GM19238 (cell line): ENCODE results near the gene PPFIA2.

Source experiments
- DNase-seq: peaks from one replicate; pipeline ENCODE4 v3.0.0; 2011; ENCODE audit warnings: low spot score; ENCODE audit not compliant: insufficient read length

Gene PPFIA2

DNA sequence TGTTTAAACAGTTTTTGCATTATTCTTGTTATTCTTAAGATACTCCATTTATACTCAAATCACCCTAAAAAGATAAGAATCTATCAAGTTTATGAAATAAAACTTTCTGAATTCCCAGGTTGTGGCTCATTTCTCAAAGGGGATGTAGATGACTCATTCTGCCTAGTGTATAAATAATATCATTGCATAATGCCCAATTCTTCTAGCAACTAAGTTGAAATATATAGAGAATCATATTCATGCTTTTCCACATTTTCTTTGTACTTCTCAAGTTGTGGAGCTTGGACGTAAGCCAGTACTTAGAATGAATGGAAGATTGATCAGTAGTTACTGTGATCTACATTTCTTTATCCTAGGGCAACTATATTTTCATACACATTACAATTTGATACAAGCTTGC, 201.1 kb downstream of the PPFIA2 start:
- DNase-seq: no peak

DNA sequence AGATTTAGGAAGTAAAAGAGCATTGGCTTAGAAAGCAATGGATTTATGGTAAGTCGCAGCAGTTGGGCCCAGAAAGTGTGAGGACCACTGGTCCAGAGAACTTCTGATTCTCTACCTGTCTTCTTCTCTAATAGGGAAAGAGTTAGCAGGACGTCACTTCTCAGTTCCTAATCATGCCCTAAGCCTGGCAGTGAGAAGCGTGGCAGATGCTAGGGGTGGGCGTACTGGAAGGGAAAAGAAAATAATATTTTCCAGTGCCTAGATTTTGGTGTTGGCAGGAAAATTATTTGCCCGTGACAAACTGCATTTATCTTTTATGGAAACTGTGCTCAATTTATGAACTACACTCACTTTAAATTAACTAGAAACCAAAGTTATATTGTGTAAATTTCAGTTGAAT, 212.3 kb downstream of the PPFIA2 start:
- DNase-seq: no peak

- no peak for DNase-seq
Measured at GRCh38 chr12:81543621-81544139, 215.5 kb downstream of the PPFIA2 start.

DNA sequence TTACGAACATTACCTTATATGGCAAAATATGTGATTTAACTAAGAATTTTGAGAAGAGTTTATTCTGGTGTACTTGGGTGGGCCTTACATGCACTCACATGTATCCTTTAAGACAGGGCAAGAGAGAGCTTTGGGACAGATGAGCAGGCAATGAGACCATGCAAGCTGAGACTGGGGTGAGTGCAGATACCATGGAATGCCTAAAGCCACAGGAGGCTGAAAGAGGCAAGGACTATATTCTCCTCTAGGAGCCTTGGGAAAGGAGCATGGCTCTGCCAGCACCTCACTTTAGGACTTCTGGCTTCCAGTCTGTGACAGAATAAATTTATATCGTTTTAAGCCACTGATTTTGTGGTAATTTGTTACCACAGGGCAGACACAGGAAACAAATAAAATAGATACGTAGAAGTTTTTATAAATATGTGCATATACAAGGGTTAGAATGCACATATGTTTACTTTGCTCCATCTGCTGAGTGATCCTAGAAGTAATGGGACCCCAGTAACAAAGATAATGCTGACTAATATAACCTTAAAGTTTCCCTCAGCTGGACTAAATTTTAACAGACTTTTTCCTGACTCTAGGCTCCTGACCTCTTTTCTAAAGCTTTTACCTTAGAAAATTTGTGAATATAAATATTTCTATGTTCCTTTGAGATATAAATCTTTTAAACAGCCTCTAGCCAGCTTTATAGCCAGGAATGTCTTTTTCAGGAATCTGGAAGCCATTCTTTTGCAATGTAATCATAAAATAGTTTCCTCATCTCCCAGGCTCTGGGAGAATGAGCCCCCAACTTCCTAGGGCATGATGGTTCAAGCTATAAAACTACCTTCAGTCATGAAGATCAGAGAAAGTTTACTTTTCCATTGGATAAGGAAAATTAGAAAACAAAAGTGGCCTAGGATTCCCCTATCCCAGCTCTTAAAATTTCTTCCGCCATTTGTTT, 216.8 kb downstream of the PPFIA2 start:
- no peak for DNase-seq

DNA sequence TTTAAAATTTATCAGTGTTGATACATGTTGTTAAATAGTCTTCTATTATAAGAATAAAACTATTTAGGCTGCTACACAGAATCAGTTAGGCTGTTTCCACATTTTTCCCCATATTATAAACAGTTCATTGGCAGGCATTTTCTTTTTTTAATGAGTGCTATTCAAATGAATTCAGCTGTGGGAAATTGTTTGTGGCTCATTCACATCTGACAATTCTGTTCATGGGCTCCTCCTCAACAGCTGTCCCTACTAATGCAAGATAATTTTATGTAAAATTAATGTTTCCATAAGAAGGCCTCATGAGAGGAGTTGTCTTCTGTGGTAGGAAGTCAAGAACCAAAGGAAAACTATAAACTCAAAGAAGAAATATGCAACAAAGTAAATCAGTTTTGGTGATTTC, 218.0 kb downstream of the PPFIA2 start:
- DNase-seq: no peak

DNA sequence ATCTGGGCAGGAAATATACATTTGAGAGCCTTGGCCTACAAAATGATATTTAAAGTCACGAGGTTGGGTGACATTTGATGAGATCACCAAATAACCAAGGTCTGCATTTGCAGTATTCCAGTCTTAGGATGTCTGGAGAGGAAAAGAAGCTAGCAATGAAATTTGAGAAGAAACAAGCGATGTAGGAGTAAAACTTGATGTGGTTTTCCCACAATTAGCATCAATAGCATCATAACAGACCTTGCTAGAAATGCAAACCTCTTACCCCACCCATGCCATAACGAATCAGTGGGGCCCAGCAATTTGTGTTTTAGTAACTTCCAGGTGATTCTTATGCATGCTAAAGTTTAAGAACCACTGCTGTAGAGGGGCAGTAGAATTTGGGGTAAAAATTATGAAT, 219.9 kb downstream of the PPFIA2 start:
- no peak for DNase-seq

DNA sequence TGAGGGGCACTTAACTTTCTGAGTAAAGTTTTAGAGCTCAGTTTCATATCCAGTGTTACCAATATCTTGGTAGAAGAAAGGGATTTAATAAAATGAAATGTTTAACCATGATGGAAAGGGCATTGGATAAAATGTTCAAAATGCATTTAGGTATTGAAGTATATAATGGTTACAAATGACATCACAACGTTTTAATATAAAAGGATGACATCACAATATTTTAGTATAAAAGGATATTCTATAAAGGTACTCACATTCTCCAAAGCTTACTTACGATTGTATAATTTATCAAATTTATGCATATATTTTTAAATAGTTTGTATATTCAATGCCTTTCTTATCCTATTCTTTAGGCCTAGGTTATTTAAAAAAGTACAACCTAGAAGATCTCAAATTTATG, 226.1 kb downstream of the PPFIA2 start:
- no peak for DNase-seq

DNA sequence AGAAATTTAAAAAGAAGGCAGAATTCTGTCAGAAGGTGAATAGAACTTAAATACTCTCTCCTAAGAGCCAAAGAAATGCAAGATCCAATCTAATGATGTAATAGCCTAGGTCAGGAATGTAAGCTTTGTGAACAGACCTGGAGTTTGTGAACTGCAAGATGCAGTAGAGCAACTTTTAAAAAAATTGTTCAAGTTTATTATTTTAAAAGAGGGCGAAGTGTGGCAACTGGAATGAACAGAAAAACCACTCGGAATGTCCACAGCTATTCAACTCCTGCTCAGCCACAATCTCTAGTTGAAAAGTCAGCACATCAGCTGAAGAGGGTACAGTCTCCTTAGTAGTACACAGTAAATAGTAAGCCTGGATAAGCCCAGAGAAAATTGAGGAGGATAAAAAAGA, 228.8 kb downstream of the PPFIA2 start:
- no peak for DNase-seq

DNA sequence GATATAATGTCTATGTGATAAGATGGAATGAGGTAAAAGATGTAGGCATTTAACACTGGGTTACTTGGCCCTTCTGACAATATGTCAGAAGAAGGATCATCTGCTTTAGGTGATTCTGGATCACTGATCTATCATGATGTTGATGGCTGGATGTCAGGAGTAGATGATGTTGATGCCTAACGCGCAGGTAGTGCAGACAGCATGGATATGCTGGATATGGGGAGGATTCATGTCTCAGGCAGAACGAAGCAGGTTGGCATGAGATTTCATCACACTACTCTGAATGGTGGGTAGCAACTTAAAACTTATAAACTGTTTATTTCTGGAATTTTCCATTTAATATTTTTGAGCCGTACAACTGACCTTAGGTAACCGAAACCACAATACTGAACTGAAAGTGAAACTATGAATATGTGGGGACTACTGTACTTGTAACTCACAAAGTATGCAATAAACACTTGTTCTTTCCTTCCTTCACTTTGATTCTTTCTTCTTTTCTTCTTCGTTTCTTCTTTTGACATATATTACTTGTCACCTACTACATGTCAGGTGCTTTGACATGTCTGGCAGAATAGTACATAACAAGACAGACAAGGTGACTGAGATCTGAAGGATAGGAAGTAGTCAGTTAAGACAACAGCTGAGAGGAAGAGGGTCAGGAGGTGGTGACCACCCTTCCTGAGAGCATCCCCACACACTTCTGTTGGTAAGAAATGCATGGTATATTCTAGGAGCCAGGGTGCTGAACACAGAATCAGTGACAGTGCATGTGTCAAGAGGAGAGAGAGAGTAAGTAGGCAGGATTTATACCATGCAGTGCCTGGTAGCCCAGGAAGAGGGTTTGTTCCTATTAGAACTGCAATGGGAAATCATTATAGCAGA, 238.8 kb downstream of the PPFIA2 start:
- no peak for DNase-seq

- DNase-seq: no peak
Measured at GRCh38 chr12:81518638-81519037, 240.5 kb downstream of the PPFIA2 start.

- no peak for DNase-seq
Measured at GRCh38 chr12:81517296-81517695, 241.9 kb downstream of the PPFIA2 start.

DNA sequence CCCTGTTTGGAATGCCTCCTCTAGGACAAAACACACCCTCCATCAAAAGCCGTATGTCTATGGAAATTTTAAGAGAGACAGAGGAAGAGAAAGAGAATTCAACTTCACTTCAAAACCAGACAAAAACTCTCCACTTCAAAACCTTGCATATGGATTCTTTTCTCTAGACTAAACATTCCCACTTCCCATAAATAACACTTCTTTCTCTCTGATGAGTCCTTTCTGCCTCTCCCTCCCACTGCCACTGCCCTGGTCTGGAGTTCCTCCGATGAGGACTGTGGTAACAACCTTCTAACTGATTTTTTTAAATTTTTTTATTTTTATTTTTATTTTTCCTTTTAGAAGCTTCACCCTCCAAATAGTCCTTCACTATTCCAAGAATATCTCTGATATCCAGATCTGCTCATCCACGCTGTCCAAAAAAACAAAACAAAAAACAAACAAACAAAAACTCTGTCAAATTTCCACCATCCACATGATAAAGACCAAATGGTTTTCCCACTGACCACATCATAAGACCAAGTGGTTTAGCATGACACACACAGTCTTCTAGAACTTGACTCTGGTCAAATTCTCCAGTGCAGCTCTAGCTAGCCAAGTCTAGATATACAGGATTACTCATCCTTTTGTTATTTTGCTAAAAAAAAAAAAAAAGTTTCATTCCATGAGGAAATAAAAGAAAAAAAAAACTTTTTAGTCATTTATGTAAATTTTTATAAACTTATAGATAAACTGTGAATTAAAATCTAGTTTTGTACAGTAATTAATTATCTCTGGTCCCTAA, 256.0 kb downstream of the PPFIA2 start:
- no peak for DNase-seq

GRCh38 chr12:81500788-81501187, 258.4 kb downstream of the PPFIA2 start:
- no peak for DNase-seq

- no peak for DNase-seq
Measured at GRCh38 chr12:81499809-81500208, 259.3 kb downstream of the PPFIA2 start.

- DNase-seq: no peak
Measured at GRCh38 chr12:81492131-81492720, 266.9 kb downstream of the PPFIA2 start.

DNA sequence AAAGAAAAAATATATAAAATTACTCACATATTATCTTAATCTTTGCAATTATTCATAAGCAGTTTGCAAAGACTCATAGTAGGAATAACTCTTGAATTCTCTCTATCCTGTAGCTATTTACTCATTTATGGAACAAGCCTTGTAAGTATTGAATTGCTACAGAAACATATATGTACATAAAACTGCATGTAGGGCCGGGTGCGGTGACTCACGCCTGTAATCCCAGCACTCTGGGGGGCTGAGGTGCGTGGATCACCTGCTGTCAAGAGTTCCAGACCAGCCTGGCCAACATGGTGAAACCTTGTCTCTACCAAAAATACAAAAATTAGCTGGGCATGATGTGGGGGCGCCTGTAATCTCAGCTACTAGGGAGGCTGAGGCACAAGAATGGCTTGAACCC, 286.2 kb downstream of the PPFIA2 start:
- no peak for DNase-seq

GRCh38 chr12:81470923-81471322, 288.2 kb downstream of the PPFIA2 start:
- no peak for DNase-seq

DNA sequence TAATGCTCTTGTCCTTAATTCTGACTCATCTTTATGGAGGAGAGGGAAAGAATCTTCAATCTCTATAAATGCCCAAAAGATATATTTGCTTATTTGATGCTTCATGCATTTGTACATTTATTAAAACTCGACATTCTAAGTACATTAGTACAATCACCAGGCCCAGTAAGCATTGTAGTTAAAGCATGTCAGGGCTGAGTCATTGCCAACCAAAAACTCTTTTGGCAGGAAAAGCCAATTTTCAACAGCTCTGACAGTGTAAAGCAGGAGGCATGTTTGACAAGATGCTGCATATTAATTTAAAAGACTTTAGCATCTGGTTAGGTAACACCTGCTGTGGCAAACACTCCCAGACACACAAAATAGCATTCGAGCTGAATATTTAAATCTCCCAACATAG, 290.9 kb downstream of the PPFIA2 start:
- DNase-seq: no peak

DNA sequence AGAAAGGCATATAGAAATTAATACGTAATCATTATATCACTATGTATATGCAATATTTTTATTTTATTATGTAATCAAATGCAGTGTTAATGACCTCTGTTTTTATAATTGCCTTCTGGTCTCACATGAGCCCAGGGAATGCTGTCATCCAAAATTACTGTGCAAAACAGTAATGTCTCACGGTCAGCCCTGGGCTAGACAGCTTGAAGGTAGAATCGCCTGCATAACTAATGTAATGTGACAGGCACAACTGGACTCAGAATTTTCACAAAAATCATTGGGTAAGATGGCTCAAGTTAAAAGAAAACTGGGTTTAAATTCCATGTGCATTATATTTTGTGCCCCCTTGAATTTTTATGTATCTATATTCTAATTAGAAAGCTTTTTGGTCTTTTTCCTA, 293.3 kb downstream of the PPFIA2 start:
- DNase-seq: no peak

GRCh38 chr12:81465191-81465590, 294.0 kb downstream of the PPFIA2 start:
- no peak for DNase-seq

GRCh38 chr12:81461163-81461562, 298.0 kb downstream of the PPFIA2 start:
- DNase-seq: no peak
